Bronchial epithelial cell (primary cell): ENCODE results near the gene PDSS1. TPM values are rescaled to one million over a fixed set of nuclear protein-coding genes. Genes with fewer than 3 reads are reported as not detected.
"Not testable (repeated sequence)": the region's sequence is repeated elsewhere in the genome, so short reads cannot be mapped to it uniquely, and the experiment has no call there.

Experiments
- DNase-seq: peaks from one replicate; pipeline ENCODE4 v3.0.0-alpha.2; 2010; ENCODE audit warnings: low read depth
- FAIRE-seq: peaks from 2 replicates; lab custom pipeline; 2011; peaks lifted over from hg19 to GRCh38; lab: Jason Lieb, UNC
- H3K27me3 ChIP-seq: 2 replicates; pipeline ENCODE4 v1.5.1; 2011; ENCODE audit warnings: low read length; ENCODE audit not compliant: control insufficient read depth, insufficient read depth
- H3K36me3 ChIP-seq: 2 replicates; pipeline ENCODE4 v1.5.1; 2011; ENCODE audit warnings: low read length; ENCODE audit not compliant: control insufficient read depth, insufficient read depth
- H3K4me3 ChIP-seq: 2 replicates; pipeline ENCODE4 v1.5.1; 2011; ENCODE audit warnings: mild to moderate bottlenecking, low read depth, low read length, control low read depth
- total RNA-seq: library from RNA; depleted of rRNA; stranded (reverse); fragments of >200 nt; gene quantifications from 2 replicates; pipeline ENCODE4 v1.2.1, GENCODE V29; 2014
- TF ChIP-seq, protein P1 (sequence below): IDR thresholded peaks from 2 replicates; pipeline ENCODE4 v1.5.1; 2011; ENCODE audit warnings: mild to moderate bottlenecking, moderate library complexity, low read length, control low read depth, inconsistent platforms; ENCODE audit not compliant: insufficient read depth, severe bottlenecking

PDSS1 gene
- total RNA-seq, 1 donor from 2014 or later = 6.1 TPM

DNA sequence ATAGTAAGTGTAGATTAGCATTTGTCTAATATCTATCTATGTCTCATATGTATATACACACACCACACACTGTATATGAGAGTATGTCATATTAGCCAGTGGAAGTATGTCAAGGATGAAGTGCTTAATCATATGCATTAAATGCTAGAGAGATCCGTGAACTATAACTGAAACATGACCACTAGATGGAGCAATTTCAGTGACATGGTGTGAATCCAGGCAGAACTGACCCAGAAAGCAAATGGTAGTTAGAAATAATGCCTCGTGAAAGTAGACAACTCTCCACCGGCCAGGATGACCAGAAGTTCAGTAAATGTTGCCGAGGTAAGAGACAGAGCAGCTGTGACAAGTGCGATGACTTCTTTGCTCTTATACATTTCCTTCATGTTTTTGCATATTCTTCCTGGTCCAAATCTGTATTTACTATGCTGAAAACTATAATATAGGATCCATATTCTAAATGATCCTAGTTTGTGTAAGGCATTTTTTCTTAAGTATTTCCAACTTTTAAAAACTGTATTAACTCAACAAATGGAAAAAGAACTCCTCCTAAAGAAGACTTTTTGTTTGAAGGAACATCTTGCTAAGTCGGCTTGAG is 12.7 kb upstream of the PDSS1 start:
- H3K27me3 ChIP-seq, H3K36me3 ChIP-seq, H3K4me3 ChIP-seq: not testable (repeated sequence)
- TF ChIP-seq, protein P1, sequence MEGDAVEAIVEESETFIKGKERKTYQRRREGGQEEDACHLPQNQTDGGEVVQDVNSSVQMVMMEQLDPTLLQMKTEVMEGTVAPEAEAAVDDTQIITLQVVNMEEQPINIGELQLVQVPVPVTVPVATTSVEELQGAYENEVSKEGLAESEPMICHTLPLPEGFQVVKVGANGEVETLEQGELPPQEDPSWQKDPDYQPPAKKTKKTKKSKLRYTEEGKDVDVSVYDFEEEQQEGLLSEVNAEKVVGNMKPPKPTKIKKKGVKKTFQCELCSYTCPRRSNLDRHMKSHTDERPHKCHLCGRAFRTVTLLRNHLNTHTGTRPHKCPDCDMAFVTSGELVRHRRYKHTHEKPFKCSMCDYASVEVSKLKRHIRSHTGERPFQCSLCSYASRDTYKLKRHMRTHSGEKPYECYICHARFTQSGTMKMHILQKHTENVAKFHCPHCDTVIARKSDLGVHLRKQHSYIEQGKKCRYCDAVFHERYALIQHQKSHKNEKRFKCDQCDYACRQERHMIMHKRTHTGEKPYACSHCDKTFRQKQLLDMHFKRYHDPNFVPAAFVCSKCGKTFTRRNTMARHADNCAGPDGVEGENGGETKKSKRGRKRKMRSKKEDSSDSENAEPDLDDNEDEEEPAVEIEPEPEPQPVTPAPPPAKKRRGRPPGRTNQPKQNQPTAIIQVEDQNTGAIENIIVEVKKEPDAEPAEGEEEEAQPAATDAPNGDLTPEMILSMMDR = peak; percentile 38
- FAIRE-seq (peak; percentile 94), DNase-seq (peak; percentile 61)

DNA sequence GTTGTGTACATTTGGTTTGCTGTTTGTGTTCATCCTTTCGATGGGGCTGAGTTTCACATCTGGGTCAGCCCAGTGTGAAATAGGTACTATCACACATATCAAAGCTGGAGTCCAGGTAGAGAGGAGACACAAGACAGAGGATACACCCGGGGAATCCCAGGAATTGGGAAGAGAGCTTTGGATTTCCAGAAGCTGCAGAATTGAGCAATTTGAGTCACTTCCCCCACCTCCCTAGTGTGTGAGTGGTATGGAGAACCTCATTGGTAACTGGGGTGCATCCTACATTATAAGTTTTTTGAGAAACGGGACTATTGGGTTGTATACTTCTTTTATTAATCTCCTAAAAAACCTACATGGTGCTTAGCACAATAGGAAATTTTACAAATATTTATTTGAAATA is 12.1 kb upstream of the PDSS1 start:
- no peak overlapping the region for H3K4me3 ChIP-seq
- H3K36me3 ChIP-seq = no peaks in the 10 kb centered on the region
- TF ChIP-seq, protein P1 = no peak
- H3K27me3 ChIP-seq = no peaks in the 10 kb centered on the region
- no peak for DNase-seq
- no peak for FAIRE-seq

DNA sequence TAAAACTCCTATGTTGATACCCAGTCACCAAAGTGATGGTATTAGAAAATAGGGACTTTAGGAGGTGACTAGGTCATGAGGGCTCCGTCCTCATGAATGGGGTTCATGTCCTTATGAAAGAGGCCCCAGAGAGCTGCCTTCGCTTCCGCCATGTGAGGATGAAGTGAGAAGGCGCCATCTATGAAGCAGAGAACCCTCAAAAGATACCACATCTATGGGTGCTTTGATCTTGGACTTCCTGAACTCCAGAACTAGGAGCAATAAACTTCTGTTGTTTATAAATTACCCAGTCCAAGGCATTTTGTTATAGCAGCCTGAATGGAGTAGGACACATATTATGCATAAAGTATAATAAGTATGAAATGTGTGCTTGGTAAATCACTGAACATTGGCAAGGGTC is 8.1 kb upstream of the PDSS1 start:
- Histone ChIP-seq H3K4me3 (no peak overlapping the region), H3K27me3 (no peaks in the 10 kb centered on the region), H3K36me3 (no peaks in the 10 kb centered on the region)
- DNase-seq = no peak
- TF ChIP-seq, protein P1 = no peak
- FAIRE-seq = no peak

DNA sequence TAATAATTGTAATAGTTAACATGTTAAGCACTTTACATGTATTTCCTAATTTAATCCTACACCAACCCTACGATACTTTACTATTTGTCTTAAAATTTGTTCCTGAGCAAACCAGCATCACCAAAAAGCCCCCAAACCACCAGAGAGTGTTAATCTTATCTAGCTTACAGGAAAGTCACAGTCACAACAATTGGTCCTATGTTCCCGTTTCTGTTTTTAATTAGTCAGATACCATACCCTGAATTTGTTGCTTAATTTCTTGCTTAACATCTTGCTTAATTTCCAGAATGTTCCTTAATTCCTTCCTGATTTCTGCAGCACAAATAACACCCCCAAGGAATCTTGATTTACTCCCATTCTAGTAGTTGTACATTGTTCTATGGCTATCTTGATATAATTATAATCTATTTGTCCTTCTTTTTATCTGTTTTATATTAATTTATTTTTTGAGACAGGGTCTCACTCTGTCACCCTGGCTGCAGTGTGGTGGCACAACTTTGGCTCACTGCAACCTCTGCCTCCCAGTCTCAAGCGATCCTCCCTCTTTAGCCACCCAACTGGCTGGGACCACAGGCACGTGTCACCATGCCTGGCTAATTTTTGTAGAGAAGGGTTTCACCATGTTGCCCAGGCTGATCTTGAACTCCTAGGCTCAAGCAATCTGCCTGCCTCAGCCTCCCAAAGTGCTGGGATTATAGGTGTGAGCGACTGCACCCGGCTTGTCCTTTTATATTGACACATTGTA is 6.6 kb upstream of the PDSS1 start:
- FAIRE-seq = no peak
- TF ChIP-seq, protein P1 = no peak

DNA sequence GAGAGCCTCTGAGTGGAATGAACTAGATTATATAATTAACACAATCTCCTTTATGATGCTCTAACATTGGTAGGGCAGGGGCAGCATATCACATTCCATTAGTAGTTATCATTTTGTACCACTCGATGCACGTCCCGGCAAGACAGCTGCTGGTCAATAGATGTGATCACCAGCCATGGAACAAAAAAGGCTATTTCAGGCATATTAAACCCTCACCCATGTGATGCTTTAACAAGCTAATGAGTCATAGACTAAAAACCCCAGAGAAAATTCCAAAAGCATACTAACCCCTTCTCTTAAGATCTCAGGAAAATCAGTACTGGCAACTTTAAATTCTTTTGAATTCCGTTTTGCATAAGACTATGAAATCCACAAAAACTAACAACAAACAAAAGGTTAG is 3.0 kb upstream of the PDSS1 start:
- not testable (repeated sequence) for H3K36me3 ChIP-seq, H3K27me3 ChIP-seq, H3K4me3 ChIP-seq, DNase-seq, FAIRE-seq

More for the DNA sequence above, 6.6 kb upstream of the PDSS1 start:
- no peaks in the 10 kb centered on the region for H3K36me3 ChIP-seq
- H3K4me3 ChIP-seq = no peak overlapping the region
- no peak for DNase-seq
- no peaks in the 10 kb centered on the region for H3K27me3 ChIP-seq

DNA sequence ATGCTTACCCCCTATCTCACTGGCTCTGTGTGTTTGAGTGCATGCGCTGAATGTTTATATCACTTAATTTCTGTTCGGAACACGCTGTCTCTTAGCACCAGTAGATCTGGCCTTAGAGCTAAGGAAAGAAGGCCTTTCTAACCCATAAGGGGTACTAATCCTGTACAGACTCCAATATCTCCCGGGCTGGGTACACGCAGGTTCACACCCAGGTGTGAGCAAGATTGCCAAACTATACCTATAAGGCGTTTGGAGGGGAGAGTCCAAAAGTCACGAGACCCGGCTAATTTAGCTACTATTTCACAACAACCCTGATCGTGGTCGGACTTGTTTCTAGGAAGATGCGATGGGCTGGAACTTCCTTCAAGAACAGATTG is 727 bp upstream of the PDSS1 start:
- Histone ChIP-seq H3K4me3 (peak overlapping the region; percentile 86), H3K36me3 (peaks cover 1% of the 10 kb centered on the region), H3K27me3 (no peaks in the 10 kb centered on the region)
- TF ChIP-seq, protein P1 = no peak
- FAIRE-seq = no peak
- DNase-seq = peak; percentile 72
